SKM-1 (cell line): ENCODE data around the gene NACC2.
A peak's percentile ranks its signal among the peaks of the same experiment; 100 is the strongest.
"Not testable (repeated sequence)": the region's sequence is repeated elsewhere in the genome, so short reads cannot be mapped to it uniquely, and the experiment has no call there.

Experiments used
- DNase-seq: peaks from one replicate; lab custom pipeline; 2025; ENCODE audit not compliant: unreplicated experiment; lab: John Stamatoyannopoulos, UW

The NACC2 gene

DNA sequence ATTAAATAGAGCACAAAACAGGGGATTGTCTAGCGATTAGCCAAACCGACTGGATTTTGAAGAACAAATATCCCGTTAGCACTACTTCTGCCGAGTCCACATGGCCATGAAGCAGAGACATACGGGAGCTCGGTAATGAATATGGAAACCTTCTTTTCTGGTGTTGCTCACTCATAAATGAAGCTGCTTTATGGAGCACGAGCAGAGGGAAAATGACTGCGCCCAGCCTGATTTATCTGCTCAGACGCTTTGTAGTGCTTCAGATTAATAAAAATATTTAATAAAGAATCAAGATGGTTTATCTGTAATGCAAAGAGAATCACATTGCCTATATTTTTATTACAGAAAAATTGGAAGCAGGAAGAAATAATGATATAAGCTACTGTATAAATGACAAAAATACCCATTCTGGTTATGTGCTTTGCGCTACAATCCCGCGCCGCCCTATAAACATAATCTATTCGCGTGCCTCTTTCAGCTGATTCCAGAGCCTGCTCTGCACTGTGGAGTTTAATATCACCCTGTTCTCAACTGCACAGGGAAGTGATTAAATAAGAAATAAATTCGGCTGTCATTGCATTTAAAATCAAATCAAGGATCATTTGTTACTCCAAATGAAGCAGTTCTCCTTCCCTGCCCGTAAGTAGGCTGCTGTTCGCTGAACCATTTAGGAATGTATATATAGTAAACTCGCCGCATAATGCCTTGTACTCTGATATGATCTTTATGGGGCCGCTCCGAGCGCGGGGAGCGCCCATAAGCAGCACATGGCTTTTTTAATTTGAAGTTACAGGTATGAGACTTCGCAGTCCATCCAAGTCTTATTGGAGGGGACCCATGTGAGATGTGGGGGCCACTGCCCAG, 111.6 kb downstream of the NACC2 start:
- DNase-seq, result no peak

- no peak for DNase-seq
These were observed 112.4 kb downstream of the NACC2 start for GRCh38 chr9:135982499-135983207.

DNA sequence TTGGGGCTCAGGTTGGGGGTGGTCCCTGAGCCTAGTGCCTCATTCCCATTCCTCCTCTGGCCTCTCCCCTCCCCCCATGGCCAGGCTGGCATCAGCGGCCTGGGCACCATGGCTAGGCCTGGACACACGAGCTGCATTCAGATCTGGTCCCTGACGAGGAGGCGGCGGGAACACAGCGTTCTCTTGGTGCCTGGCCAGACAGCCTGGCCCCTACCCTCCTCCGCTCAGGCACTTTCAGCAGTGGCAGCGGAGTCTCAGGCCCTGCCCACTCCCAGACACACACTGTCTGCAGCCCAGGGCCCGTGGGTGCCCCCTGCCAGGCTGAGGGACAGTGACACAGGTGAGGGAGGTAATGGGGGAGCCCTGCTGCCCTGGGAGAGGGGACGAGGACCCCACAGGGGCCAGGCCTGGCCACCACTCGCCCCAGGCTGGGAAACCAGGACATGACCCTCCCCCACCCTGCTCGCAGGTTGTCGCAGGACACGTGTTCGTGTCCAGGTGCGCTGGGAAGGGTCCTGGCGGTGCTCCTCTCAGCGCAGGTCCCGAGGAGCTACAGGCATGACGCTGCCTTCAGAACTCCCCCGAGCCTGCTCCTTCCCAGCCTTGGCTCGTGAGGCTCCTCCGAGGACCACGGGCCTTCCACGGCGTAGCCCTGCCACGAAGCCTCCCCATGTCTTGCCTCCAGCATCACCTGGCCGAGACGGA, 114.0 kb downstream of the NACC2 start:
- DNase-seq, result no peak

DNA sequence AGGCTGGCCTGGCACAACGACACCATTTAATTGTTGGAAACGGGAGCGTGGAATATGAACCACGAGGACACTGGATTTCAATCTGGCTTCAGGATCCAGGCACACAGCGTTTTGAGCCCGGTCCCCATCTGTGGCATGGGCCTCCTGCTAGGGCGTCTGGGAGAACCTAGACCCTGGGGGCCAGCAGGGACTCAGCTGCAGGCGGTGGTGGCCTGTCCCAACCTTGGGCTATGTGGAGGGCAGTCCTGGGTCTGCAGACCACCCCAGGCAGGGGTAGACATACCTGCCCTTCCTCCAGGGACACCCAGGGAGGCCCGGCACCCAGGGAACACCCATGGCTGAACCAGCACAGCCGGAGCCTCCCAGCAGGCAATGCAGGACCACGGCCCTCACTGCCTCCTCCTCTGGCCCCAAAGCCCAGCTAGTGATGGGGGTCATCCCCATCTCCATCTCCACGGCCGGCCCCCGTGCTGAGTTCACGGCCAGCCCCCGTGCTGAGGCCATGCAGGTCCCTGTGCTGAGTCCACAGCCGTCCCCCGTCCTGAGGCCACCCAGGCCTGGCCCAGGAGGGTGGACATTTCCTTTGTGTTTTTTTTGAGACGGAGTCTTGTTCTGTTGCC, 115.4 kb downstream of the NACC2 start:
- DNase-seq, result no peak

- no peak for DNase-seq
These were observed 116.2 kb downstream of the NACC2 start for GRCh38 chr9:135978642-135979546.

GRCh38 chr9:135976944-135977343, 118.1 kb downstream of the NACC2 start:
- no peak for DNase-seq

DNA sequence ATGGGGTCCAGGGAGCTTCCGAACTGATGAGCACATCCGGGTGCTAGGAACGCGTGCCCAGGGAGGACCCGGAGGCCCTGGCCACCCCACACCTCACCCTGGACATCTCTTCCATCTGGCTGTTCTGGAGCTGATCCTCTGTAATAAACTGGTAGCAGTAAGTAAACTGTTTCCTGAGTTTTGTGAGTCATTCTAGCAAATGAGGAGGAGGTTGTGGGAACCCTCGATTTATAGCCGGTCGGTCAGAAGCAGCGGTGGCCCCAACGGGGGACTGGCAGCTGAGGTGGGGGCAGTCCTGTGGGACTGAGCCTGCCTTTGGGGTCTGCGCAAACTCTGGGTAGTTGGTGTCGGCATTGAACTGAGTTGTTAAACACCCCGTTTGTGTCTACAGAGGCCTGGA, 118.6 kb downstream of the NACC2 start:
- no peak for DNase-seq

DNA sequence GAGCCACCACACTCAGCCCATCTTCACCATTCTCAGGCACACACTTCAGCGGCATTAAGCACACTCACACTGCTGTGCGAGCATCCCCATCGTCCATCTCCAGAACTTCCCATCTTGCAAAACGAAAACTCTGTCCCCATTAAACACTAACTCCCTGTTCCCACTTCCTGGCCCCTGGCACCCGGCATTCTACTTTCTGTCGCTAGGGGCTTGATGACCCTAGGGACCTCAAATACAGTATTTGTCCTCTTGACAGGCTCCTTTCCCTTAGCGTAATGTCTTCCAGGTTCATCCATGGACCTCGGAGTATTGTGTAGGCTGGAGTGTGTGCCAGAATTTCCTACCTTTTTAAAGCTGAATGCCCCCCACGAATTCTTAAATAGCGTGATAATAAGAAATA, 119.3 kb downstream of the NACC2 start:
- no peak for DNase-seq

GRCh38 chr9:135974220-135974573, 120.9 kb downstream of the NACC2 start:
- no peak for DNase-seq

- DNase-seq, result peak; percentile 9
These were observed 121.5 kb downstream of the NACC2 start for GRCh38 chr9:135973277-135974219.

- no peak for DNase-seq
These were observed 123.2 kb downstream of the NACC2 start for GRCh38 chr9:135971892-135972291.

DNA sequence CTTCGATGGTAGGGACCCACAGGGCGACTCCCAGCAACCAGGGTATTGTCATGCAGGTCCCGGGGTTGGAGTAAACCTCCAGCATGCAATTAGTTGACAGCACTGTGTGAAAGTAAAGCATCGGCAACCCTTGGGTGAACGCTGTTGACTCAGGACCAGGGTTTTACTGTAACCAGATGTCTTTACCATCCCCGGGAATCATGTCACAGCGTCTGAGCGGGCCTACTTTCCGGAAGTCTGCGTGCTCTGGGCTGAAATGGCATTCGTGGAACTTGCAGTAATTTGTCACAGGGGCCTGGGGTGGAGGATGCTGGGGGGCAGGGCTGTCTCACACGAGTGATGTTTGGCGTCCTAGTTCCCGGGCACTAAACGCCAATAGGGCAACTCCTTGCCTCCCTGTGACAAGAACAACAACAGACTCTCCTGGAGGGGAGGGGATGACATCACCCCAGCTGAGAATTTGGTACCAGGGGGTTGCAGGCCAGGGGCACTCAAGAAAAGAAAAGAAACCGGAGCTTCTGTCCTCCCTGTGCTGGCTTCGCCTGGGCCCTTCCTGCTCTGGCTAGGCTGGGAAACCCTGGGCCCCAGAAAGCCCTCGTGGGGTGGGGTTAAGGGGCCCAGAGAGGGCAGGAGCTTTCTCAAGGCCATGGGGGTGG, 123.8 kb downstream of the NACC2 start:
- DNase-seq, result no peak

GRCh38 chr9:135970128-135970815, 124.8 kb downstream of the NACC2 start:
- DNase-seq, result no peak

GRCh38 chr9:135969064-135969683, 125.9 kb downstream of the NACC2 start:
- DNase-seq, result no peak

GRCh38 chr9:135968601-135969000, 126.5 kb downstream of the NACC2 start:
- no peak for DNase-seq

GRCh38 chr9:135968083-135968476, 127.0 kb downstream of the NACC2 start:
- no peak for DNase-seq

DNA sequence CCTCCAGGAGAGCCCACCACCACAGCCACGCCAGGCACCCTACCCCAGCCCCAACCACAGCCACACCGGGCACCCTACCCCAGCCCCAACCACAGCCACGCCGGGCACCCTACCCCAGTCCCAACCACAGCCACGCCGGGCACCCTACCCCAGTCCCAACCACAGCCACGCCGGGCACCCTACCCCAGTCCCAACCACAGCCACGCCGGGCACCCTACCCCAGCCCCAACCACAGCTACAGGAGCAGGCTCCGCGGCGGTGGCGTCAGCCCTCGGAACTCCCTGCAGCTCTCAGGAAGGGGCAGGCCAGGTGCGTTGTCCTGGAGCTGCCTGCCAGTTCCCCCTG, 128.2 kb downstream of the NACC2 start:
- not testable (repeated sequence) for DNase-seq
